HepG2 (cell line): ENCODE data around the gene MRPL36. TPM values are rescaled to one million over a fixed set of nuclear protein-coding genes. Genes with fewer than 3 reads are reported as not detected.

Experiments
- ATAC-seq: fragments of 200-7000 bp; cut with Tn5 transposase; 3 replicates; pipeline ENCODE4 v1.9.1; 2020; ENCODE audit warnings: mild to moderate bottlenecking, moderate library complexity
- BruUV-seq: library from RNA; stranded (reverse); fragments of 400-500 nt; replicated peaks from 2 replicates; lab custom pipeline; 2021; lab: Mats Ljungman, UMichigan
- CTCF ChIA-PET: fragments of 300-600 bp; formaldehyde crosslinking; extraction: SDS; loops from one replicate; lab custom pipeline; 2021; ENCODE audit warnings: low total read pairs, inconsistent platforms, low intra/inter-chr PET ratio; lab: Yijun Ruan, JAX
- POLR2A ChIA-PET: fragments of 350-600 bp; sonication (Branson Sonifier 250); formaldehyde crosslinking; loops from one replicate; lab custom pipeline; 2020; ENCODE audit warnings: antibody characterized with exemption, inconsistent platforms; lab: Yijun Ruan, JAX
- DNase-seq: peaks from one replicate; pipeline ENCODE4 v3.0.0-alpha.2; 2015; ENCODE audit warnings: low spot score
- FAIRE-seq: peaks from 3 replicates; lab custom pipeline; 2011; peaks lifted over from hg19 to GRCh38; lab: Jason Lieb, UNC
- H2AFZ ChIP-seq: one replicate; pipeline ENCODE4 v1.6.1; 2011; ENCODE audit warnings: low read length, inconsistent platforms
- H3K27ac ChIP-seq: fragments of 300-600 bp; 3 replicates; pipeline ENCODE4 v1.8.0; 2011; ENCODE audit warnings: mixed run types, mild to moderate bottlenecking, mixed read lengths, low read length, inconsistent platforms; ENCODE audit not compliant: insufficient read depth; ENCODE audit errors: extremely low read length
- H3K27me3 ChIP-seq, 2 experiments: fragments of 200-600 bp in 1 of 2; 2 replicates in 1 of 2; 3 replicates in 1 of 2; pipeline versions ENCODE4 v1.6.0 to v1.8.0; 2011; ENCODE audit warnings: low read length in 2 of 2, mild to moderate bottlenecking in 2 of 2, moderate library complexity in 2 of 2, inconsistent platforms in 1 of 2; ENCODE audit not compliant: insufficient read depth in 2 of 2, control insufficient read depth in 1 of 2
- H3K36me3 ChIP-seq, 2 experiments: fragments of 200-600 bp in 1 of 2; replicated peaks in 1 of 2; 2 replicates in 1 of 2; 3 replicates in 1 of 2; pipeline versions ENCODE4 v1.5.1 to v1.8.0; 2011; ENCODE audit warnings: low read length in 2 of 2, inconsistent platforms in 1 of 2; ENCODE audit not compliant: insufficient read depth in 2 of 2, control insufficient read depth in 1 of 2
- H3K4me1 ChIP-seq: 2 replicates; pipeline ENCODE4 v1.5.1; 2012; ENCODE audit warnings: low read length, inconsistent platforms; ENCODE audit not compliant: insufficient read depth
- H3K4me2 ChIP-seq: 2 replicates; pipeline ENCODE4 v1.6.0; 2011; ENCODE audit warnings: low read depth, low read length, inconsistent platforms
- H3K4me3 ChIP-seq, 3 experiments: fragments of 200-600 bp in 1 of 3; sonication (generic), shearing (Covaris generic) in 1 of 3; replicated peaks in 1 of 3; 2 replicates each; pipeline ENCODE4 v1.5.1; 2011 to 2016; ENCODE audit warnings: low read length in 3 of 3, inconsistent platforms in 2 of 3, low read depth in 2 of 3, mild to moderate bottlenecking in 2 of 3, control low read depth in 1 of 3, mixed read lengths in 1 of 3; ENCODE audit not compliant: insufficient read depth in 1 of 3
- H3K79me2 ChIP-seq: one replicate; pipeline ENCODE4 v1.6.1; 2011; ENCODE audit warnings: low read length, inconsistent platforms; ENCODE audit not compliant: insufficient read depth
- H3K9ac ChIP-seq: 2 replicates; pipeline ENCODE4 v1.6.0; 2011; ENCODE audit warnings: mild to moderate bottlenecking, low read depth, low read length, inconsistent platforms; ENCODE audit not compliant: insufficient read depth
- H3K9me3 ChIP-seq: 2 replicates; pipeline ENCODE4 v1.5.1; 2012; ENCODE audit warnings: mild to moderate bottlenecking, low read length
- H4K20me1 ChIP-seq: 2 replicates; pipeline ENCODE4 v1.6.0; 2011; ENCODE audit warnings: inconsistent platforms, mild to moderate bottlenecking, low read length, moderate library complexity; ENCODE audit not compliant: insufficient read depth
- BRF2 ChIP-seq: sonication (generic); formaldehyde crosslinking; IDR thresholded peaks from 2 replicates; pipeline ENCODE4 v1.8.1; 2022; ENCODE audit warnings: mild to moderate bottlenecking, missing genetic modification reagents
- CREM ChIP-seq, 2 experiments: sonication (generic) in 1 of 2; formaldehyde crosslinking in 1 of 2; IDR thresholded peaks; 2 replicates each; pipeline versions ENCODE4 v1.4.0 to v1.6.1; 2016 to 2020; ENCODE audit warnings: antibody characterized with exemption in 1 of 2, mild to moderate bottlenecking in 1 of 2, missing genetic modification reagents in 1 of 2
- FOXA1 ChIP-seq, 2 experiments: fragments of 450-650 bp in 1 of 2; sonication (generic) in 1 of 2; formaldehyde crosslinking in 1 of 2; IDR thresholded peaks; 2 replicates each; pipeline versions ENCODE4 v1.4.0 to v1.6.1; 2016 to 2020; ENCODE audit warnings: missing genetic modification reagents in 1 of 2
- GPN1 ChIP-seq: sonication (generic); formaldehyde crosslinking; IDR thresholded peaks from 2 replicates; pipeline ENCODE4 v1.5.1; 2020; ENCODE audit warnings: missing genetic modification reagents, borderline replicate concordance
- HOMEZ ChIP-seq: IDR thresholded peaks from 2 replicates; pipeline ENCODE4 v1.6.1; 2016; ENCODE audit warnings: low read depth
- KDM1A ChIP-seq: IDR thresholded peaks from 2 replicates; pipeline ENCODE4 v1.6.1; 2016; ENCODE audit warnings: missing compliant biosample characterization
- MED8 ChIP-seq: sonication (generic); formaldehyde crosslinking; IDR thresholded peaks from 2 replicates; pipeline ENCODE4 v1.8.1; 2023; ENCODE audit warnings: mild to moderate bottlenecking, missing genetic modification reagents; ENCODE audit not compliant: insufficient replicate concordance
- SAFB2 ChIP-seq: sonication (generic); formaldehyde crosslinking; IDR thresholded peaks from 2 replicates; pipeline ENCODE4 v1.5.1; 2020; ENCODE audit warnings: missing genetic modification reagents, low read depth, mild to moderate bottlenecking, borderline replicate concordance
- SMAD1 ChIP-seq: sonication (generic); formaldehyde crosslinking; IDR thresholded peaks from 2 replicates; pipeline ENCODE4 v1.4.0; 2020; ENCODE audit warnings: missing genetic modification reagents, low read depth, mild to moderate bottlenecking, borderline replicate concordance
- ZFP91 ChIP-seq: sonication (generic); formaldehyde crosslinking; IDR thresholded peaks from 2 replicates; pipeline ENCODE4 v1.9.0; 2022; ENCODE audit warnings: missing genetic modification reagents, mild to moderate bottlenecking, borderline replicate concordance
- ZNF142 ChIP-seq: sonication (generic); formaldehyde crosslinking; IDR thresholded peaks from 2 replicates; pipeline ENCODE4 v1.4.0; 2020; ENCODE audit warnings: missing genetic modification reagents
- ZNF580 ChIP-seq: IDR thresholded peaks from 2 replicates; pipeline ENCODE4 v1.6.1; 2016; ENCODE audit warnings: low read depth, borderline replicate concordance
- ZNF761 ChIP-seq: sonication (generic); formaldehyde crosslinking; conservative IDR thresholded peaks from 2 replicates; pipeline ENCODE4 v1.4.0; 2020; ENCODE audit warnings: mild to moderate bottlenecking, missing genetic modification reagents
- WGBS: methylation state at CpG from one replicate; pipeline ENCODE4 v1.1.6; 2017; ENCODE audit warnings: low lambda C conversion rate; 5-methylcytosine and 5-hydroxymethylcytosine counted together
- in situ Hi-C: cut with HindIII; loops from 2 replicates; pipeline ENCODE4 v1.10.0; 2017; ENCODE audit warnings: low pct_unique_long_range_greater_than_20kb; ENCODE audit not compliant: extremely low pct_ligation_motif_present
- intact Hi-C: fragments of 100-400 bp; cut with micrococcal nuclease; formaldehyde crosslinking; loops from one replicate; pipeline ENCODE4 v1.10.0; 2022; ENCODE audit not compliant: unreplicated experiment
- polyA plus RNA-seq, 8 experiments: library from polyadenylated mRNA; depleted of rRNA in 3 of 8; stranded (reverse) in 7 of 8; unstranded in 1 of 8; fragments of >200 nt; fragmentation: Illumina TruSeq in 4 of 8; extraction: Trizol in 4 of 8; gene quantifications; 2 replicates each; pipeline versions ENCODE4 v1.2.1 to v1.2.3, GENCODE V29; 2011 to 2016; ENCODE audit warnings: low read depth in 4 of 8, missing spikeins in 1 of 8, mixed read lengths in 1 of 8; ENCODE audit not compliant: insufficient read depth in 1 of 8
- total RNA-seq, 5 experiments: library from RNA; depleted of rRNA; stranded (reverse); fragments of >200 nt; fragmentation: Illumina TruSeq; extraction: Trizol; gene quantifications; 2 replicates each; pipeline ENCODE4 v1.2.3, GENCODE V29; 2016; ENCODE audit warnings: low read depth in 1 of 5

The MRPL36 gene
- total and polyA plus RNA-seq, 2 of the 13 experiments (the other 11 are each of a cell fraction or from before 2014, with no cell fraction given) = 71.3 to 113 TPM

- BruUV-seq = no TSS peak
These were observed 21.3 kb upstream of the MRPL36 start for GRCh38 chr5:1820926-1821325.

More at GRCh38 chr5:1820926-1821325, 21.3 kb upstream of the MRPL36 start:
- WGBS = 88% methylated on average over 1 of the region's 4 CpGs
- POLR2A ChIA-PET = interaction anchor here (1.0 kb wide), 1 partner anchor 20 kb away, joined by 3 read pairs; the partner anchor contains the start of gene NDUFS6
- Histone ChIP-seq H3K4me1 (peaks cover 10% of the 10 kb centered on the region), H3K27me3 (no peaks in the 10 kb centered on the region), H3K4me3 (no peak overlapping the region), H3K9ac (no peak overlapping the region), H4K20me1 (no peaks in the 10 kb centered on the region), H2AFZ (no peak overlapping the region)
- in situ Hi-C loops = no loop called here
- TF ChIP-seq BRF2 (CRISPR knock-in tag) (no peak), ZFP91 (no peak), FOXA1 (IDR thresholded peaks at IDR 0.05) (no peak), FOXA1 (CRISPR knock-in tag; IDR thresholded peaks at IDR 0.05) (no peak), GPN1 (CRISPR knock-in tag) (no peak), ZNF761 (CRISPR knock-in tag) (no peak), KDM1A (no peak), SMAD1 (CRISPR knock-in tag) (no peak), CREM (IDR thresholded peaks at IDR 0.05) (no peak), CREM (CRISPR knock-in tag; IDR thresholded peaks at IDR 0.05) (no peak), ZNF142 (CRISPR knock-in tag) (no peak), MED8 (CRISPR knock-in tag) (no peak), HOMEZ (CRISPR knock-in tag) (no peak), ZNF580 (CRISPR knock-in tag) (no peak), SAFB2 (CRISPR knock-in tag) (no peak)
- TF ChIP-seq, all 625 proteins: peak for 0
- FAIRE-seq = no peak
- intact Hi-C loops = no loop called here
- DNase-seq = no peak
- ATAC-seq = no peak
- CTCF ChIA-PET = no interaction called here
- Histone ChIP-seq H3K79me2 (no peaks in the 10 kb centered on the region), H3K4me2 (no peak overlapping the region), H3K36me3 (peaks cover 14 to 46% of the 10 kb centered on the region in 2 experiments), H3K27ac (no peak overlapping the region), H3K9me3 (no peaks in the 10 kb centered on the region)
